Measurements from ENCODE around the gene LYPD6B. TPM values are rescaled to one million over a fixed set of nuclear protein-coding genes. Genes with fewer than 3 reads are reported as not detected.

The LYPD6B gene
- total RNA-seq, 6 experiments from 2014 or later = 18.3 to 91.5 (median 23.2) TPM

DNA sequence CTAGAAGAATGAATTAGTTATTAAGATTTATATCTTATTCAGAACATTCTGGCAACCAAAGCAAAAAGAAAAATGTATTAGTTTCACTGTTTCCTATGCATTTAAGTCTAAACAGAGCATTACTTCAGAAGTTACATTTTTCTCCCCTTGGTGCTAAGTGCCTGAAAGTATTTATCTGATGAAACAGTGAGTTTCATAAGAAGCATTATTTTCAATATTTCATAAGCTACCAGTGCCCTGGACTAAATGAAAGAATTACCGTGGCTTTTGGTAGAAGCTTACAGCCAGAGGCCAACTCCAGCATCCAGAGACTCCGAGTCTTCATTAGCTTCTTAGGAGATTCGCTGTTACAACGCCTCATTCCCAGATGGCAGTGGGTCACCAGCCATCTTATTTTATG lies 97.6 kb downstream of the LYPD6B start:
- Mint-ChIP-seq H3K36me3 (ENCODE audit: low read depth) (peaks cover 11% of the 10 kb centered on the region; the same call in 1 of the 2 replicates), H3K27me3 (ENCODE audit: insufficient read depth) (no peaks in the 10 kb centered on the region), H3K27ac (no peak overlapping the region), H3K9me3 (no peaks in the 10 kb centered on the region), H3K4me1 (ENCODE audit: low read depth) (peaks cover 27% of the 10 kb centered on the region), H3K4me3 (no peak overlapping the region)
- DNase-seq = no peak
- no peak for TF ChIP-seq CTCF (IDR thresholded peaks at IDR 0.05)

DNA sequence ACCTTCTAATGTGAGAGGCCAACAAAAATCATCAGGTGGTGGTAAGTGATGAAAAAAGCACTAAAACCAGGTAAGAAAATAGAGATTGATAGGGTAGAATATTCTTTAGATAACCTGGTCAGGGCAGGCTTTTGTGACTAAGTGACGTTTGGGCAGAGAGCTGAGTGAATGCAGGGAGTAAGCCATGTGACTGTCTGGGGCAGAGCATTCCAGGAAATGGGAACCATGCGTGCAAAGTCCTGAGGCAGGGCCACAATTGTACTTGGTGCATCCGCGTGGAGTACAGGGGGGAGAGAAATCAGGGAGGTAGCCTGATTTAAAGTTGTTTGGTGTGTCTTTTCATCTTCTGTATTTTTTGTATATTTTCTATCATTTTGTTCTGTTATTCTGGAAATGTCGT lies 102.5 kb downstream of the LYPD6B start:
- Mint-ChIP-seq H3K36me3 (ENCODE audit: low read depth) (peaks cover 26% of the 10 kb centered on the region), H3K27ac (no peak overlapping the region), H3K4me1 (ENCODE audit: low read depth) (peaks cover 50% of the 10 kb centered on the region), H3K4me3 (no peak overlapping the region), H3K27me3 (ENCODE audit: insufficient read depth) (peaks cover 2% of the 10 kb centered on the region; the same call in 1 of the 2 replicates), H3K9me3 (0 out of 2 replicates have a peak, but pooled peaks cover 4% of the 10 kb centered on the region)
- DNase-seq = no peak
- TF ChIP-seq CTCF (IDR thresholded peaks at IDR 0.05) = no peak

DNA sequence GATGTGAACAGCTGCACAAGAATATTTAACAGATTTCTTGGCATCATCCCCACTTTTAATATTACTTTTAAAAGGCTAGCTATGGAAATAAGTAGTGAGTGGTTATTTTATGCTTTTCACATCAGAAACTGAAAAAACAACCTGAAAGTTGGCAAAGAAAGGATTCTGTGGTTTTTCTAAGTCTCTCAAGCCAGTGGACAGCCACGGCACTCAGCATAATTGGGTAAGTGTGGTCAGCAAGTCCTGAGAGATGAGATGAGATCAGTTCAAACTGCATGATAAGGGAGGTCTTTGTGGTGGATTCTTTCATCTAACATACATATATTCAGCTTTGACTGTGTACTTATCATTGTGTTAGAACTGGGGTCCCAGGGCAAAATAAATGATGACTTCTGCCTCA lies 105.2 kb downstream of the LYPD6B start:
- Mint-ChIP-seq H3K36me3 (ENCODE audit: low read depth) (peaks cover 28% of the 10 kb centered on the region), H3K9me3 (0 out of 2 replicates have a peak, but pooled peaks cover 4% of the 10 kb centered on the region), H3K27me3 (ENCODE audit: insufficient read depth) (peaks cover 4% of the 10 kb centered on the region), H3K4me3 (no peak overlapping the region), H3K4me1 (ENCODE audit: low read depth) (peaks cover 62% of the 10 kb centered on the region), H3K27ac (no peak overlapping the region)
- DNase-seq = no peak
- TF ChIP-seq CTCF (IDR thresholded peaks at IDR 0.05) = no peak

DNA sequence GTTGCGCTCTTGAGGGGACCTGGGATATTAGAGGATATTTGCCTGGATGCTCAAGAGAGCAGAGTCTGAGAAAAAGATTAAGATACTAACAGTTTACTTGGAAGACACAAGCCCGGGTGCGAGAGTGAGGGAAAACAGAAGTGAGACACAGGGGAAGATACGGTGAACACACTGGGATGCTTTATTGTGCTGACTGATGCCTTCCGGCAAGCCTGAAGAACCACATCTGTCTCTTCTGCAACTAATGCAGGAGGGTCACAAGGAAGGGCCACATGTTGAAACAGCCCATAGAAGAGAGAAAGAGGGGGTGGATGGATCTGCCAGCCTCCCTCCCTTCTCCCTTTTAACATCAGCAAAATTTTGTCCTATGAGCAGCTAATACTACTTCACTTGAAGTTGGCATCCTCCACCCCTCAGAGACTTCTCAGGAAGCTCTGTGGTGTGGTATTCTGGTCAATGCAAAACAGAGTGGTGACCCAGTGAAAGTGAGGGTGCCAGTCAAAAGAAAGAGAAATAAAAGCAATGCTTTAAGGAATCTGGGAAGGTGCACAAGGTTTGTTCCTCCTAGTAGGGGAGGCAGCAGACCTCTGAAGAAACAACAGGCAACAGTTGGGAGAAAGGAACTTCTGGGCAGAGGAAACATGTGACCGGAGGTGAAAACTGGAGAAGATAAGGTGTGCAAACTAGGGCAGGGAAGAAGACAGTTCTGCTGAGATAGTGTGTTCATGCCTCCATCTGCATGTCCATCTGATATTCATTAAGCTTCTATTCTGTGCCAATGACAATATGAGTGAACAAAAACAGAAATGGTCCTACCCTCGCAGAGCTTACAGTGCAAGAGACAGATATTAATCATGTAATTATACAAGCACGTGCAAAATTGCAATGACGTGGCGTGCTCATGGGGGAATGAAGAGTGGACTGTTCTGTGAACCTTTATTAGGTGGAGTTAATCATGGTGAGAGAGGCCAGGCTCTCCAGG lies 107.1 kb downstream of the LYPD6B start:
- H3K36me3 Mint-ChIP-seq (ENCODE audit: low read depth) = peaks cover 25% of the 10 kb centered on the region
- no peak for DNase-seq
- H3K4me3 Mint-ChIP-seq = no peak overlapping the region
- H3K27me3 Mint-ChIP-seq (ENCODE audit: insufficient read depth) = peaks cover 4% of the 10 kb centered on the region
- H3K27ac Mint-ChIP-seq = no peak overlapping the region
- no peak for TF ChIP-seq CTCF (IDR thresholded peaks at IDR 0.05)
- H3K4me1 Mint-ChIP-seq (ENCODE audit: low read depth) = peaks cover 57% of the 10 kb centered on the region
- 0 out of 2 replicates have a peak, but pooled peaks cover 4% of the 10 kb centered on the region for H3K9me3 Mint-ChIP-seq

DNA sequence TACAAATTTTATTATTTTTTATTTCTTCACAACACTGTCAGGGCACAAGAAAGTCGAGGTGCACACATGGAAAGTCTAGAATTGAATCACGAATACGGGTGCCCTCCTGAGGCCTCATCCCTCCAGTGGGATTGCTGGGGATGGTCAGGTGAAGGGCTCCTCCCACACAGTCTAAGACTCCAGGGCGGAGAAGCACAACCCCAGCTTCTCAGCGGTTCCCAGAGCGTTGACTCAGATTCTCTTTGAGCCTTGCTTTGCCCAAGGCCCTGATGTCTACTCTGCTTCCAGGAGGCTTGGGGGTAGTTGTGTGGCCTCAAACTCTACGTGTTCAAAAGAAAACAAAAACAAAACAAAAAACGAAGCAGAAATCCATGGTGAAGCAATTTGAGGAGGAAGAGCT lies 108.4 kb downstream of the LYPD6B start:
- H3K27me3 Mint-ChIP-seq (ENCODE audit: insufficient read depth) = peaks cover 4% of the 10 kb centered on the region
- 0 out of 2 replicates have a peak, but pooled peaks cover 4% of the 10 kb centered on the region for H3K9me3 Mint-ChIP-seq
- H3K4me1 Mint-ChIP-seq (ENCODE audit: low read depth) = peaks cover 54% of the 10 kb centered on the region
- no peak overlapping the region for H3K27ac Mint-ChIP-seq
- no peak for TF ChIP-seq CTCF (IDR thresholded peaks at IDR 0.05)
- H3K36me3 Mint-ChIP-seq (ENCODE audit: low read depth) = peaks cover 23% of the 10 kb centered on the region
- H3K4me3 Mint-ChIP-seq = no peak overlapping the region
- DNase-seq = no peak

All from HFFc6 (cell line).